HG02981 (cell line): ENCODE measurements around the gene DHRSX.
"Not testable (repeated sequence)": the region's sequence is repeated elsewhere in the genome, so short reads cannot be mapped to it uniquely, and the experiment has no call there.

Experiments used
- ATAC-seq: cut with Tn5 transposase; IDR thresholded peaks from one replicate; pipeline ENCODE4 v1.9.1; 2021; ENCODE audit warnings: mild to moderate bottlenecking, moderate library complexity; ENCODE audit not compliant: unreplicated experiment

DHRSX gene

DNA sequence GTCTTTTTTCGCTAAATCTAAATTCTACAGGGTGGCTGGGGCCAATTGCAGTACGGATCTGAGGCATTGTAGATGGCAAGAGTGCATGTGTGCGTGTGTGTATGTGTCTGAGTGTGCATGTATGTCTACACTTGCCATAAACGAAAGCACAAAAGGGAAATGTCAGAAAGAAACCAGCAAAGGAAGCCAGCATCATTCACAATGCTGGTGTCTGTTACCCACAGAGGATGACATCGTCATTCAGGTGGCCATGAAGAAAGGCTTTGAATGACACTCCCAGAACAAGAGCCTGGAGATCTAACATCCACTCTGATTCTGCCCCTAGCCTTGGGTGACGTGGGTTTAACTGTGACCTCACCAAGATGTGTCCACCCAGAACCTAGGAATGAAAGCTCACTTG, 124.6 kb downstream of the DHRSX start:
- ATAC-seq = no peak

DNA sequence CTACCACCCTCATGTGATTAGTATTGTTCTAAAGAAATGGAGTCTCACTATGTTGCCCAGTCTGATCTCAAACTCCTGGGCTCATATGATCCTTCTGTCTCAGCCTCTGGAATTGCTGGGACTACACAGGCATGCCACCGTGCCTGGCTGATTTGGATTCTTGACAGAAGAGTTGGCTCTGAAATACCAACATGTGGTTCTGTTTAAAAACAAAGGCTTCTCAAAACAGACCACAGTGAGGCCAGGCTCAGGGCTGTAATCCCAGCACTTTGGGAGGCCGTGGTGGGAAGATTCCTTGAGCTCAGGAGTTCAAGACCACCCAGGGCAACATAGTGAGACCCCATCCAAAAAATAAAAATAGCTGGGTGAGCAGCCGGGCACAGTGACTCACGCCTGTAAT, 126.7 kb downstream of the DHRSX start:
- no peak for ATAC-seq

- ATAC-seq = no peak
These were observed 127.2 kb downstream of the DHRSX start for GRCh38 chrX:2373615-2374014.

- no peak for ATAC-seq
These were observed 129.6 kb downstream of the DHRSX start for GRCh38 chrX:2371026-2371711.

DNA sequence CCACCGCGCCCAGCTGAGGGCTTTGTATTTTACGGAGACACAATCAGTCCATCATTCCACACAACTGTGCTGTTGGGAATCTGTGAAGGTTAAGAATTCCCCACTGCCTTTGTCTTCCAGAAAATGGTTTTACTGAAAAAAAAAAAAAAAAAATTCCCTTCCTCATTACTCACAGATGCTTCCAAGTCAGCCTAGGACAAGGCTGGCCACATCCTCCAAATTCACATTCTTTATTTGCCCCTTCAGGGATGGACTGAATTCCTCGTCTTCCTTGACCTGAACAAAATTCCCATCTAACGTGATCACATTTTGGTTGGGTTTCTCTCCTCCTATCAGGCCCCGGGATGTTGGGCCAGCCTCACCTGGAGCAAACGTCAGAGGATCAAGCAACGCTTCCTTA, 130.3 kb downstream of the DHRSX start:
- ATAC-seq = no peak

DNA sequence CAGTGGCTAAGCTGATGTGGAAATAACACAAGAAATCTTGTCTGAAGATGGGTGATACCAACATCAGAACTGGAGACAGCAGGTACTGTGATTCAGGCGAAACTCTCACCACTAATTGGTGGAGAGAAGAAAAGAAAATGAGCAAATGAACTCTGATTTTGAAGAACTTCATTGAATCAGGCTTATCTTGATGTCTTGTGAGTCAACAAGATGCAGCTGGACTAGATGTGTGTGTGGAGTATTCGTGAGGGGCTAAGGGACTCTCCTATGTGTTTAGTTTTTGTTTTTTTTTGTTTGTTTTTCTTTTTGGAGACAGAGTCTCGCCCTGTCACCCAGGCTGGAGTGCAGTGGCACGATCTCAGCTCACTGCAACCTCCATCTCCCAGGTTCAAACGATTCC, 131.6 kb downstream of the DHRSX start:
- ATAC-seq = no peak

GRCh38 chrX:2360731-2361130, 140.0 kb downstream of the DHRSX start:
- no peak for ATAC-seq

- not testable (repeated sequence) for ATAC-seq
These were observed 141.3 kb downstream of the DHRSX start for GRCh38 chrX:2359522-2359921.

DNA sequence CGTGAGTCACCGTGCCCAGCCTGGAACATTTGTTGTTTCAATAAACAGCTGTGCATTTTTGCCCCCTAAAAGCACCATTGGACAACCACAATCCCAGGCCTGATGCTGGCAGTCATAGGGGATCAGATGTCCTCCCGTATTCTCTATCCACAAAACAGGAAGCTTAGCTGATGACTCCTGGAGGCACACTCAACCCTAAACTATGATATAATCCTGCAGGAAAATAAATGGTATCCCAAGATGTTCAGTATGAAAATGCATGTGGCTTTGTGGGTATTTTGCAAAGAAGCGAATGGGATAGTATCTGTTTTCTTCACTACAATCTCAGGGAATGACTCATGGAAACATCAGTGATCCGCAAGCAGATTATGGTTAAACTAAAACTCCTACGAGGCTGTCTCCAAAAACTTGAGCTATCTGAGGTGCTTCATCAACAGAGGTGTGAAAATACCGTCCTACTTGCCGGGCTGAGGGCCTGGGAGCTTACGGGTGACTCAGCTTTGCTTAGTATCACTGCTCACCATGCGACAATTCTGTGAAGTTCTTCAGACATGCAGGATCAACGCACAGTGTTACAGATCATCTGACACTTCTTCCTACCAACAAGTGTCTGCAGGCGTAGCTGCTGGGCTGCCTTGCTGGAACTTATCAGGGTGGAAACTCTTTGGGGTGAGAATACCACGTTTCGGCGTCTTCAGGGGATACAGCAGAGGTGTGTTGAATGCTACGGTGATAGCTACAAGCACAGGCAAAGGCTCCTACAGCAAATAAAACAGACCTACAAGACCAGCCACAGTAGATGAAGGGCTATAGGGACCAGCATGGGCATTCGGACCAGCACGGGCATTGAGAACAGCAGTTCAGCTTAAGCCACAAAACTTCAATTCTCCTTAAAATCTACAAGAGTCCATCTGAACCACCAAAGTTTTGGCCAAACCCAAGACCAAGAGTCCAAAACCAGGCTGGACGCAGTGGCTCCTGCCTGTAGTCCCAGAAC, 148.5 kb downstream of the DHRSX start:
- ATAC-seq = no peak

GRCh38 chrX:2351321-2351720, 149.5 kb downstream of the DHRSX start:
- no peak for ATAC-seq

- ATAC-seq = not testable (repeated sequence)
These were observed 150.1 kb downstream of the DHRSX start for GRCh38 chrX:2350703-2351102.

- not testable (repeated sequence) for ATAC-seq
These were observed 150.7 kb downstream of the DHRSX start for GRCh38 chrX:2350036-2350435.

DNA sequence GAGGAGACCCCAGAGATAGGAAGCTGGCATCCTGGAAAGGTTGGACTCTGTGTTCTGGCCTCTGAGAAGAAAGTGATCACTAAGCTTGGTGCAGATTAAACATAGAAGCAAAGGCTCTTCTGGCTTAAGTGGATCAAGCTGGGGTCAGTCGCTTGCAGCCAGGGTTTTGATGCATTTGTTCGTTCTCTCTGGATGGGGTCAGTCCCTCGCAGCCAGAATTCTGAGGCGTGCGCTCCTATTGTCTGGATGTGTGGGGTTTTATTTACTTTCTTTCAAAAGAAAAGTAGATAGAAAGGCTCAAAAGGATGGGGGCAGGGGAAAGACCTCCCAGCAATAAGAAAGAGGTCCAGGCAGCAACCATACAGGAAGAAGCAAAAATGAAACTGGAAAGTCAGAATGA, 152.6 kb downstream of the DHRSX start:
- ATAC-seq = no peak

GRCh38 chrX:2346158-2346557, 154.6 kb downstream of the DHRSX start:
- ATAC-seq = no peak

DNA sequence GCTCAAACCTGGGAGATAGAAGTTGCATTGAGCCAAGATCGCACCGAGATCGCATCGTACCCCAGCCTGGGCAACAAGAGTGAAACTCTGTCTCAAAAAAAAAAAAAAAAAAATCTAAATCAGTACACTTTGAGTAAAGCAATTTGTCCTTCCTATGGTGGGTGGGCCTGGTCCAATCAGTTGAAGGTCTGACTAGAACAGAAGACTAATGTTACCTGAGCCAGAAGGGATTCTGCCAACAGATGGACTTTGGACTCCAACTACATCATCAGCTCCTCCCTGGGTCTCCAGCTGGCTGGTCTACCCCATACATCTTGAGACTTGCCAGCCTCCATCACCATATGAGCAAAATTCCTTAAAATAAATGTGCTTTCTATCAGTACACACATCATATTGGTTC, 155.2 kb downstream of the DHRSX start:
- ATAC-seq = no peak

GRCh38 chrX:2343413-2343812, 157.4 kb downstream of the DHRSX start:
- ATAC-seq = no peak

DNA sequence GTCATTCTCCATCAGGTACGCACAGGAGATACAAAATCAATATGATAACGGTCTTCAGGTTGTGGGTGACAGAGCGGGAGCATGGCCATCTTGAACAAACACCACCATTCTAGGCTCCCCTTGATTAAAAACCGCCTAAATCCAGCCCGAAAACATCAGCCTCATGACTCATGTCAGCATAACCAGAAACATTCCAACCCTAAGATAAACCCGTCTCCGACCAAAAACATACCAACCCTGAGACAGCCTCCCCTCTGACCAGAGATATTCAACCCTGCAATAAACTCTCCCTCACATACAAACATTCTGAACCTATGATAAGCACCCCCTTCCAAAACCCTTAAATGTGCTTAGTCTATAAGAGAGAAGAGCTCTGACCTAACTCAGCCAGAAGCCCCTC, 157.9 kb downstream of the DHRSX start:
- no peak for ATAC-seq

DNA sequence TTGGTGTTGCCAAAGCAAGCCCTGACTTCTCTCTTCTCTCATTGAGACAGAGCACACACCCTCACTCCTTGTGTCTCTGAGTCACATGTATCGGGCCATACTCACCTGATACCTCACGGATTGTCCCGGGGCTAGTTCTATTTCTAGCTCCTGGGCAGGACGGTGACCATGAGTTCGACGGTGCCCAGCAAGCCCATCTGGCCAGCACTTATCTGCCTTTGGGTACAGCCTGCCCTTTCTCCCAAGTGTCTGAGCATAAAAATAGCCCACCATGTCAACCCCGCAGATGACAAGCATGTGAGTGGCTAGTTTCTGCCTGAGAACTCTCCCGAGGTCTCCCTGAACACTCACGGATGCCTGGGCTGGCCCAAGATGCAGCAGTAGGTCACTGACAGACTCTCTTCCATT, 158.5 kb downstream of the DHRSX start:
- no peak for ATAC-seq

GRCh38 chrX:2340991-2341390, 159.8 kb downstream of the DHRSX start:
- ATAC-seq = no peak

- no peak for ATAC-seq
These were observed 164.6 kb downstream of the DHRSX start for GRCh38 chrX:2336181-2336580.

GRCh38 chrX:2334237-2334636, 166.5 kb downstream of the DHRSX start:
- ATAC-seq = no peak

- no peak for ATAC-seq
These were observed 168.5 kb downstream of the DHRSX start for GRCh38 chrX:2332252-2332651.
